HG03378 (cell line): Measurements from ENCODE around the gene PKLR.
A peak's percentile ranks its signal among the peaks of the same experiment; 100 is the strongest.
"Not testable (repeated sequence)": the region's sequence is repeated elsewhere in the genome, so short reads cannot be mapped to it uniquely, and the experiment has no call there.

Experiments
- ATAC-seq: cut with Tn5 transposase; IDR thresholded peaks from one replicate; pipeline ENCODE4 v1.9.1; 2021; ENCODE audit warnings: mild to moderate bottlenecking, moderate library complexity; ENCODE audit not compliant: unreplicated experiment

The PKLR gene

DNA sequence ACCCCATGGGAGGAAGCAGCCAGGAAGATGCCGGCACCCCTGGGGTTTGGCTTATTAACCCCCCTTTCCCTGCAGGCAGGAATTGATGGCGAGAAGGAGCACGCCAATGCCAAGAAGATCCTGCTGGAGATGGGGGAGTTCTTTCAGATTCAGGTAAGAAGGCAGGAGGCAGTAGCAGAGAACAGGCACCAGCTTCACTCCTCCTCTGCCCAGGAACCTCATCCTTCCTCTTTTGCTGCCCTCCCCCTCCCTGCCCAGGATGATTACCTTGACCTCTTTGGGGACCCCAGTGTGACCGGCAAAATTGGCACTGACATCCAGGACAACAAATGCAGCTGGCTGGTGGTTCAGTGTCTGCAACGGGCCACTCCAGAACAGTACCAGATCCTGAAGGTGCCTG is 18.3 kb upstream of the PKLR start:
- ATAC-seq = no peak

DNA sequence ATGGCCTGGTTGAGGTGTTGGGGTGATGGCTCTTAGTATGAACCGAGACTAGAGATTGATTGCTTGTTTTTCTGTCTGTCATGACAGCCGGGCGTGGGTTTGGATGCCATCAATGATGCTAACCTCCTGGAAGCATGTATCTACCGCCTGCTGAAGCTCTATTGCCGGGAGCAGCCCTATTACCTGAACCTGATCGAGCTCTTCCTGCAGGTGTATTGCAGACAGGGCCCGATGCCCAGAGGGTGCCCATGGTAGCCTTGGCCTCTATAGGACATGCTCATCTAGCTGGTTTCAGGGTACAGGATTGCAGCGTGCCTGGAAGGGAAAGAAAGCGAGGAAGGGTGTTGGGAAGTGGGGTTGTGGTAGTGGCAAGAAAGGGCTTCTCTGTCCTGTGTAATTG is 16.8 kb upstream of the PKLR start:
- no peak for ATAC-seq

GRCh38 chr1:155316922-155317321 is 15.7 kb upstream of the PKLR start:
- ATAC-seq = no peak

- no peak for ATAC-seq
Observed at GRCh38 chr1:155313261-155313660, 12.0 kb upstream of the PKLR start.

DNA sequence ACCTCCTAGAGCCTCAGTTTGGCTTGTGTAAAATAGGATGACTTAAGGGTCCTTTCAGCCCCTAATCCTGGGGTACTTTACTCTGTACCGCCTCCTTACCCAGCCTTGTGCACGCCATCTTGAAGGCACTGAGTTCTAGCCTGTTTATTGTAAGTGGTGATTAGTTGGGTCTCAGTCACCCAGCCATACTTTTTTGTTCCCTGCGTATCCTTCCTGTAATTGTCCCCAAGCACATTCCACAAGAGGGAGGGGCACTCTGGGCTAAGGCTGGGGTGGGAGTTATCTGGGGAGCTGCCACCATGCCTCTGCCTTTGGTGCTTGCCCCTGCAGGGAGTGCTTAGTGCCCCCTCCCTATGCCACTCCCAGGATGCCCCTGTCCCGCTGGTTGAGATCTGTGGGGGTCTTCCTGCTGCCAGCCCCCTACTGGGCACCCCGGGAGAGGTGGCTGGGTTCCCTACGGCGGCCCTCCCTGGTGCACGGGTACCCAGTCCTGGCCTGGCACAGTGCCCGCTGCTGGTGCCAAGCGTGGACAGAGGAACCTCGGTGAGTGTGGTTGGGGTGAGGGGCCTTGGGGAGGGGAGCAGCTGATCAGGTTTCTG is 8.3 kb upstream of the PKLR start:
- ATAC-seq = no peak

DNA sequence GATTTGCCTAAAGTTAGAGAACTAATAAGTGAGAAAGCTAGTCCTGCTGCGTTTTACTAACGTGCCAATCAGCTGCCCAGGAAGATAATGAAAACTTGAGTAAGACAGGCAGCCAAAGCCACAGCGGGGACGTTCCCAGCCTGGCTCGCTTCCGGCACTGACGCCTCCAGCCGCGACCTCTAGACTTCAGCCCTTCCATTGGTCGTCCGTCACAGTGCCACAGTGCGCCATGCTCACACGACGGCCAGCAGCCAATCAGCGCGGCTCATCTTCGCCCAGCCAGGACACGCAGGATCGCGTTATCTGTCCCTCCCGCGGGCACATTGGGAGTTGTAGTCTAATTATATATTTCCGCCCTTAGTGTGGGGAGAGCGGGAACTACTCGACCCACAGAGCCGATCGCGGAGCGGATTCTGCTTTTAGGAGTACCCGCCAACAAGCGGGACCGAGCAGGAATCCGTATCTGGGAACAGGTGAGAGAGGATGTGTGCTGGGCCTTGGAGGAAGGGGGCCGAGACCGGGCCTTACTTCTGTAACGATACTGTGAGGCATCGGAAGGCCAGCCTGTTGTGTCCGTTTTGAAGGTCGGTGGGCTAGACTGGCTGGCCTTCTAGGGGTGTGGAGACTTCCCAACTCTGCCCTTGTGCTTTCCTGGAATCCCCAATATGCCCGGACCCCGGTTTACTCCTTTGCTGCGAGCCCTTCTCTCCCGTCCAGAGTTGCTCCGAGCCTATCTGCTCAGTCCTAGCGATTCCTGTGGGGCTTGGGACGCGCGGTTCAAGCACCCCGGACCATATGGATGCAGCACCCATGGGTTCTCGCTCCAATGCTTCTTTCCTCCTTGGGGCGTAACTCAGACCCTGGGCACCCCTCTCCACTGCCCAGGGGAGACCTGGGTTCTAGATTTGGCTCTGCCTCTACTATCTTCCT is 7.5 kb upstream of the PKLR start, which contains the start of gene FDPS:
TSS of gene FDPS (plus strand) at position 374 of the 930 bp plus-strand sequence. CDS start 924 bp downstream, outside the sequence.
- ATAC-seq = peak; percentile 90

GRCh38 chr1:155307247-155307740 is 6.1 kb upstream of the PKLR start:
- no peak for ATAC-seq

- ATAC-seq = no peak
Observed at GRCh38 chr1:155305881-155306391, 4.7 kb upstream of the PKLR start.

DNA sequence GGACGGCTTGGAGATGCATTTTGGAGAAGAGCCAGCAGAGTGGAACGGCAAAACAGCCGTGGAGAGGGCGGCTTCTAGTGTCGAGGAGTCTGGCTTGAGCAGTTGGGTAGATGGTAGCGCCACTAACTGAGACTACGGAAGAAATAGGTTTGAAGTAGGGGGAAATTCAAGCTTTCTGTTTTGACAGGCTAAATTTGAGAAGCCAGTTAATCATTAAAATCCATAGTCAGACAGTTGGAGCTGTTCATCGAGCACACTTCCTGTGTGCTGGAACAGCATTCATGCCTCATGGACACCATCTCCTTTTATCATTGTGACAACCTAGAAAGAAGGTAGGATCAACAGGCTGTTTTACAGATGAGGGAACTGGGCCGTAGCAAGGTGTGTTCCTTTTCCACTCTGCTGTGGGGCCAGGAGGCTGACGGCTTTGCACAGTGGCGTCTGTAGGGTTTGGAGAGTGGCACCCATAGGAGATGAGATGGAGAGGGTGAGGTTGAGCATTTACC is 3.4 kb upstream of the PKLR start:
- ATAC-seq = no peak

GRCh38 chr1:155300553-155301329 is 497 bp downstream of the PKLR start:
- no peak for ATAC-seq

DNA sequence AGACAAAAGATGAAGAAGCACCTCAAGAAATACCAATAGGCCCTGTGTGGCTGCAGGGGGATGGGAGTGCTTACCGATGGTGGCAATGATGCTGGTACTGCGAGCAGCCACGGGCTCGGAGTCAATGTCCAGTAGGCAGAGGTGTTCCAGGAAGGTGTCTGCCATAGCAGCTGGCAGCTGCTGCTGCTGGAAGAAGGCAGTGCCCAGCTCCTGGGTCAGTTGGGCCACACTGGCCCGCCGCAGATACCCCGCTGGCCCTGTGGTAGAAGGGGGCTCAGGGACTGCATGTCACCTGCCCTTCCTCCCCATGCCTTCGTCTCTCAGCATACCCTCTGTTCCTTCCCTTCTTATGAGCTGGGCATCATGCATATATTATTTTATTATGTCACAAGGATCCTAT is 1.2 kb downstream of the PKLR start:
- no peak for ATAC-seq

- ATAC-seq = no peak
Observed at GRCh38 chr1:155297384-155297783, 3.9 kb downstream of the PKLR start.

DNA sequence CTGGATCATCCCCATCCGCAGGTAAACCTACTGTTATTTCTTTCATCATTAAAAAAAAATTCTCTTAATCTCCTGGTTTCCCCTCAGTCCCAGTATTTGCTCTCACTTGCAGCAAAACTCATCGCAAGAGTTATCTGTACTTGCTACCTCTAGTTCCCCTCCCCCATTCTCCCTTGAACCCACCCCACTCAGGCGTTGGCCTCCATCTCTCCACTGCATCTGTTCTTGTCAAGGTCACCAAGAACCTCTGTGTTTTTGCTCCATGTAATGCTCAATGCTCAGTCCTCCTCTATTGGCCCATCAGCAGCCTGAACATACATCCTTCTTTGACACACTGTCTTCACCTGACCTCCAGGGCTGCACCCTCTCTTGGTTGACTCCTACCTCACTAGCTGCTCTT is 4.6 kb downstream of the PKLR start:
- no peak for ATAC-seq

GRCh38 chr1:155295942-155296267 is 5.3 kb downstream of the PKLR start:
- ATAC-seq = no peak

DNA sequence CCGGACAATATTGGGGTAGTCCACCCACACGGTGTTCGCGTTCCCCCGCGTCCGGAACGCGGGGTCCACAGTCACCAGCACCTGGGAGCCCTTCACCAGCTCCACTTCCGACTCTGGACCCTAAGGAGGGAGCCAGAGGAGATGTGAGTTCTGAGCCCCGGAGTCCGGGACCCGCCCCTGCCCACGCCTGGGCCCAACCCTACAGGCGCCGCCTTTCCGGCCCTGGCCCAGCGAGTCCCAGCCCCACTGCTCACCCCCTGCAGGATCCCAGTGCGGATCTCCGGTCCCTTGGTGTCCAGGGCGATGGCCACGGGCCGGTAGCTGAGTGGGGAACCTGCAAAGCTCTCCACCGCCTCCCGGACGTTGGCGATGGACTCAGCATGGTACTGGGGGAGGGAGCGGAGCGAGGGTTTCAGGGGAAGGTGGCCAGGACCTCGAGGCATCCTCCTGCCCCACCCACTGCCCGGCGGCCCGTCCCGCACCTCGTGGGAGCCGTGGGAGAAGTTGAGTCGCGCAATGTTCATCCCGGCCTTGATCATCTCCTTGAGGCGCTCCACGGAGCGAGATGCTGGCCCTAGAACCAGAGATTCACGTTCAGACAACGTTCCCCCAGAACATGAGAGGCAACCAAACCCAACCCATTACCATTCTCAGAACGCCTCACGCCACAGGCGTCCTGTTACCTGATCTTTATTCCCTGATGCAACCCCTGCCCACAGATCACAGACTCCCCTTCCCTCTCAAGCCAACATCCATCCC is 5.9 kb downstream of the PKLR start:
- no peak for ATAC-seq

DNA sequence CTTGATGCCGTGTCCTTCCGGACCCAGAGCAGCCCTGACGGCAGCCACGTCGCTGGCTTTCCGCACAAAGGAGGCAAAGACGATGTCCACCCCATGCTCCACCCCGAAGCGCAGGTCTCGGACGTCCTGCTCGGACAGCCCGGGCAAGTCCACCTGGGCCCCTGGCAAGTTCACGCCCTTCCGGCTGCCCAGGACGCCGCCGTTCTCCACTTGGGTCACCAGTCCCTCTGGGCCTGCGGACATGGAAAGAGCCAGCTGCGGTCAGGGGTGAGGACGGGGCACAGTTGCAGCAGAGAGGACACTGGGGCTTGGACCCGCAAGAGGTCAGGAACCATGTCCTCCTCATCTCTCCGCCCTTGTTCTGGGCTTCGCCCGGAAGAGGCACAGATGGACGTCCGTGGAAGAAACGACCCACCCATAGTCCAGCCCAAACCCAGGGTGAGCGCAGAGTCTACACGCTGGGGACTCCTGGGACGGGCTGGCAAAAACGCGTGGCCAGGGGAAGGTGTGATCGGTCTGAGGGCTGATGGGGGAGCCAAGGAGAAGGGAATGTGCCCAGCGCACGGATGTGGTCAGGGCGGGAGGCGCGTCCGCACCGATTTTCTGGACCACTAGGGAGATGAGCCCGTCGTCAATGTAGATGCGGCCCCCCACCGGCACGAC is 6.6 kb downstream of the PKLR start:
- no peak for ATAC-seq

GRCh38 chr1:155293086-155293749 is 8.0 kb downstream of the PKLR start:
- no peak for ATAC-seq

GRCh38 chr1:155291006-155291405 is 10.2 kb downstream of the PKLR start:
- not testable (repeated sequence) for ATAC-seq

GRCh38 chr1:155287987-155288543 is 13.2 kb downstream of the PKLR start:
- no peak for ATAC-seq
